ENCODE measurements around the gene SLC25A29.

The SLC25A29 gene

GRCh38 chr14:100296106-100296651 lies 10.1 kb downstream of the SLC25A29 start:
- TF ChIP-seq, protein P1, sequence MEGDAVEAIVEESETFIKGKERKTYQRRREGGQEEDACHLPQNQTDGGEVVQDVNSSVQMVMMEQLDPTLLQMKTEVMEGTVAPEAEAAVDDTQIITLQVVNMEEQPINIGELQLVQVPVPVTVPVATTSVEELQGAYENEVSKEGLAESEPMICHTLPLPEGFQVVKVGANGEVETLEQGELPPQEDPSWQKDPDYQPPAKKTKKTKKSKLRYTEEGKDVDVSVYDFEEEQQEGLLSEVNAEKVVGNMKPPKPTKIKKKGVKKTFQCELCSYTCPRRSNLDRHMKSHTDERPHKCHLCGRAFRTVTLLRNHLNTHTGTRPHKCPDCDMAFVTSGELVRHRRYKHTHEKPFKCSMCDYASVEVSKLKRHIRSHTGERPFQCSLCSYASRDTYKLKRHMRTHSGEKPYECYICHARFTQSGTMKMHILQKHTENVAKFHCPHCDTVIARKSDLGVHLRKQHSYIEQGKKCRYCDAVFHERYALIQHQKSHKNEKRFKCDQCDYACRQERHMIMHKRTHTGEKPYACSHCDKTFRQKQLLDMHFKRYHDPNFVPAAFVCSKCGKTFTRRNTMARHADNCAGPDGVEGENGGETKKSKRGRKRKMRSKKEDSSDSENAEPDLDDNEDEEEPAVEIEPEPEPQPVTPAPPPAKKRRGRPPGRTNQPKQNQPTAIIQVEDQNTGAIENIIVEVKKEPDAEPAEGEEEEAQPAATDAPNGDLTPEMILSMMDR (IDR thresholded peaks at IDR 0.05; ENCODE audit: insufficient read depth, low read depth, low read length, missing control alignments), result no peak
- no peak overlapping the region for H3K4me3 ChIP-seq (ENCODE audit: low read length)
- no peak for DNase-seq (ENCODE audit: low read depth)

DNA sequence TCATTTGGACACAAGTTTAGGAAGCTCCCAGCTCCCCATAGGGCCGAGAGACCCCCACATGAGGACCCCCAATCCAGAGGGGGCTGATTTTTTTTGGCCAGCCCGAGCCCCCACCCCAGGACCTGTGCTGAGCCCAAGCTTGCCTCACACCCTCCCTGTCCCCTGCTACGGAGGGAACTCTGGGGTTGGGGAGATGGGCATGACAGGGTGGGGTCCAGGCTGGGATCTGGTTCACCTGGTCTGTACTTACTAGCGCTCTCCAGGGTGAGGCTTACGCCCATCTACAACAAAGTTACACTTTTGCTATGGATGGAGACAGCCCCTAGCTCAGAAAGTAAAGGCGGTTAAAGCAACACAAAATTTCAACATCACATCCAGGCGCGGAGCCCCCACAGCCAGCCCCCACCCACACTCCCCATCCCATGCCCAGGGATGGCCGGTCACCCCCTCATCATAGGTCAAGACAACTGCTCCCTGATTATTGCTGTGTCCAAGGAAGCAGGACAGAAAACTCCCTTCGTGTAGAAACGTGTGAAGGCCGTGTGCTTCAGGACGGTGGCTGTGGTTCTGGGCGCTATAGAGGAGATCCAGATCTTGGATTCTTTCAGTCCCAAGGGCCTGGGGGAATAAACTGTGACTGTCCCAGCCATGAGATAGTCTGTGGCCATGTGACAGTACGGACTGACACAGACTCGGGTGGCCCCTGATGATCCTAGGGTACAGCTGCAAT lies 10.7 kb downstream of the SLC25A29 start:
- H3K4me3 ChIP-seq (ENCODE audit: low read length), result no peak overlapping the region
- DNase-seq (ENCODE audit: low read depth), result no peak
- TF ChIP-seq, protein P1 (IDR thresholded peaks at IDR 0.05; ENCODE audit: insufficient read depth, low read depth, low read length, missing control alignments), result no peak

- TF ChIP-seq, protein P1 (IDR thresholded peaks at IDR 0.05; ENCODE audit: insufficient read depth, low read depth, low read length, missing control alignments), result no peak
- no peak overlapping the region for H3K4me3 ChIP-seq (ENCODE audit: low read length)
- no peak for DNase-seq (ENCODE audit: low read depth)
These were observed 11.3 kb downstream of the SLC25A29 start for GRCh38 chr14:100294963-100295330.

DNA sequence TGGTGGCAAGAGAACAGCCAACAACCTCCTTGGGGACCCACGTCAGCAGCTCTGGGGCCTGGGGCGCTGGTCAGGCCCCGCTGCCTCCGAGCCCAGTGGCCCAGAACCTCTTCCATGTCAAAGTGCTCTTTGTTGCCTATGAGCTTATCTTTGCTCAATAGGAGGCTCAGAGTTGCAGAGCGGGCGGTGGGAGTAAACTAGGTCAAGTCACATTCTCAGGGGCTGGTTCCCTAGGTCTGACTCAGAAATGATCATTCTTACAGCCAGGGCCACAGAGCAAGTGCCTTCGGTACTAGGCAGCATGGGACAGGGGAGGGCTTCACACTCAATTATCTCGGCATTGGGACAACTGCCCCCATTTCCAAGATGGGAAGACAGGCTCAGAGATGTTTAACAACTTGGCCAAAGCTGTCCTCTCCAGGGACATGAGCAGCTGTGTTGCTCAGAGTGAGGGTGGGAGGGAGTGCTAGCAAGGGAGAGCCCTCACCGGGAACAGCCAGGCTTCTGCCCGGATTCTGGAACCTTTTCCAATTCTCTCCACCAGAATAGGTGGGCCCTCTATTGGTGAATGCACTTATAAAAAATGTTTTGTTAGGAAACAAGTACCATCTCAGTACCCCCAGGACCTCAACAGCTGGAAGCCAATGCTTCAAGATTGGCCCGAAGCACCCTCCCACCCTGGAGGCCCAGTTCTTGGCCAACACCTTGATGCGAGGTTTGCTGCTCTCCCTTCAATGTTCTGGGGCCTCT lies 11.9 kb downstream of the SLC25A29 start:
- TF ChIP-seq, protein P1 (IDR thresholded peaks at IDR 0.05; ENCODE audit: insufficient read depth, low read depth, low read length, missing control alignments), result no peak
- no peak for DNase-seq (ENCODE audit: low read depth)
- no peak overlapping the region for H3K4me3 ChIP-seq (ENCODE audit: low read length)

GRCh38 chr14:100293497-100294212 lies 12.6 kb downstream of the SLC25A29 start:
- TF ChIP-seq, protein P1 (IDR thresholded peaks at IDR 0.05; ENCODE audit: insufficient read depth, low read depth, low read length, missing control alignments), result no peak
- H3K4me3 ChIP-seq (ENCODE audit: low read length), result no peak overlapping the region
- no peak for DNase-seq (ENCODE audit: low read depth)

DNA sequence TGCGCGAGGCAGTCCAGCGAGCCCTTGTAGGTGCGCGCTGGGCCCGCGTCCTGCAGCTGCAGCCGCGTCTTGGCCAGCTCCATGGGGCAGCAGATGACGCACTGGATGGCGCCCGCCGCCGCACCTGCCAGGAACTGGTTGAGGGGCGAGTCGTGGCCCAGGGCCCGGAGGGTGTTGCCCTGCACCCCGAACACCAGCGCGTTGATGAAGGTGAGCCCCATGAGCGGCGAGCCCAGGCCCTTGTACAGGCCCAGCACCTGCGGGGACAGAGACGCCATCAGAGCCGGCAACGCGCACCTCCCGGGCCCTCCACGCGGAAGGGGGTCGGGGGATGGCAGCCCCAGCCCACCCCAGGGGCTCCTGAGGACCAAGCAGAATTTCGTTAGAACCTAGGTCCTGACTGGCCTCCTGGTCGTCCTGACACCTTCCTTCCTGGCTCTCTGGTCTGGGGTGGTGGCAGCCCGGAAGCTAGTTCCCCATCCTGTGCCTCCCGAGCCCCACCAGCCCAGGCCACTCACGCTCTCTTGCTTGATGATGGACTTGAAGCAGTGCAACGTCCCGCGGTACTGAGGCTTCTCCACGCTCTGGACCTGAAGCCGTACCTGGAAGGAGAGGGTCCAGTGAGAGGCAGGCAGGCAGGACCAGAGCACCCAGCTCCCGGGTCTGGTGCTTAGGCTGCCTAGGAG lies 13.3 kb downstream of the SLC25A29 start:
- DNase-seq (ENCODE audit: low read depth), result no peak
- H3K4me3 ChIP-seq (ENCODE audit: low read length), result no peak overlapping the region
- TF ChIP-seq, protein P1 (IDR thresholded peaks at IDR 0.05; ENCODE audit: insufficient read depth, low read depth, low read length, missing control alignments), result no peak

Data from epithelial cell of esophagus (primary cell).